ENCODE data around the gene PIM3.

The PIM3 gene

DNA sequence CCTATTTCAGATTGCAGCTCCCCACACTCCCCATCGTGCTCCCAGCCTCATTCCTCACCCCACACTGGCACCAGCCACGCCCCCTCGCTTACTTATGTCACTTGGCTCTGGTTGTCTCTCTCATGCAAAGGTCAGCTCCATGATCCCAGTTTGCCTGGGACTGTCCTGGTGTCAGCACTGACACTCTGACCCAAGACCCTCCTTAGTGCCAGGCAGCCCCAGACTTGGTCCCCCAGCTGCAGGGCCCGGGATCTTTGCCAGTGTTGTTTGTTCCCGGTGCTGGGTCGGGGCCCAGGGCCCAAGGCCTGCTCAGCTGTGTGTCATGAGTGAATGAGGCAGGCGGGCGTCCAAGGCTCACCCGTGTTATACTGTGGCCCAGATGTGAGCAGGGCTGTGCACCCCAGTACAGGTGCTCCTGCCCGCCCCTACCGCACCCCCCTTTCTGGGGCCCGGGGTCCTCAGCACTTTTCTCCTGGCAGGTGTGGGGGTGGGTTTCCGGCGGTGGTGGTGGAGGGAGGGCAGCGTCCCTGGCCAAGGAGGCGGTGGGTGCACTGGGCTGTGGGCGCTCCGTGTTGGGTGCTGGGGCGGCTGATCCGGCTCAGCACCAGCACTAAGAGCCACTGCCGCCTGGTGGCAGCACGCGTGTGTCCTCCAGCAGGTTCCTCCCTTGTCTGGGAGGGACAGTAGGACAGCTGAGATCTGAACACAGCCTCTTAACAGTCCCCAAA, 32.5 kb downstream of the PIM3 start:
- DNase-seq = peak; percentile 84

DNA sequence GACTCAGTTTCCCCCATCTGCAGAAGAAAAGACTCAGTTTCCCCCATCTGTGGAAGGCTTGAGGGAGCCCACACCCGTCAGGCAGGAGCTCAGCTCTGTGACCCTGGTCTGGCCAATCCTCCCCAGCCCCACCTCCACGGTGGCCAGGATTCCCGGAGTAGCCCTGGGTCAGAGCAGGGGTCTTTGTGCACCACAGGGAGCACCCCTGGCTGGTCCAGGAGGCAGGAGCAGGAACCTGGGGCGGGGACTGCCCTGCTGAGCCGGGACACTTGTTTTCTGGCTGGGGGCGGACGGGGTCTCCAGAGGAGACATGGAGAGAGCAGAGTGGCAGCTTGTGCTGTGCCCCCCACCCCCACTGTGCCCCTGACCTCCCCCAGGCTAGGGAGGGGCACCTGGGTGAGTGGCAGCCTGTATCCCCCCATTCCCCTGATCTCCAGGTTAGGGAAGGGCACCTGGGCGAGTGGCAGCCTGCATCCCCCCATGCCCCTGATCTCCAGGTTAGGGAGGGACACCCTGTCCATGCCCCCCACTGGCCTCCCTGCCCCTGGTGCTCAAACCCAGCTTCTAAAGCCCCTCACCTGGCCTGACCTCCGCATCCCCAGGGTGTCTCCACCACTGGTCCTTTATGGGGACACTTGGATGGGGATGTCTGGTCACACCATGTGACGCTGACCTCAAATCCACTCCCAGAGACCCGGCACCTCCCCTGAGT, 33.2 kb downstream of the PIM3 start:
- DNase-seq = no peak

DNA sequence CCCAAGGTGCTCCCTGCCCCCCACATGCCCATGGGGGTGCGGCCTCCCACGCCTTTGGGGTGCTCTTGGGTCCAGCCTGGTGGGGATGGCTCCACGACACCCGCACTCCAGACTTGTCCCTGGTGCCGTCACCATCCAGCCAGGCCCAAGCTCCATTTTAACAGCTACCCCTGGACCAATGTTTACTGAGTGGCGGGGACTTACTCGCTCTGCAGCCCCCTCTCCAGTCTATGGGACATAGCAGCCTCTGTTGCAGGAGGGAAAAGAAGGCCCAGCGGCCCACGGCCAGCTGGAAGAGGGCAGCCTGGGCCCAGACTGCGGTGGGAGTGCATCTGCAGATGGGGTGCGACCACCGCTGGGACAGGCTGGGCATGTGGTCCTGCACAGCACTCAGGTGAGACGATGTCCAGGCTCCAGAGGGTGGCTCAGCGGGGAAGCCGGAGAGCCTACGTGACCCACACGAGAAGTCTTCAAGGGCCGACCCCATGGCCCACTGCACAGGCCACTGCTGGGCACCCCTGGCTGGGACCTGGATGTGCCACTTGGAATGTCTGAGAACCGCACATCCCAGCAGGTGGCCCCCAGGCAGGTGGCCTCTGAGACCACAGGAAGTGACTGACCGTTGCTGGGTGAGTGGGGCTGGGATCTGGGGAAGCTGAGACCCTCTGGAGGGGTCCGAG, 33.9 kb downstream of the PIM3 start:
- no peak for DNase-seq

DNA sequence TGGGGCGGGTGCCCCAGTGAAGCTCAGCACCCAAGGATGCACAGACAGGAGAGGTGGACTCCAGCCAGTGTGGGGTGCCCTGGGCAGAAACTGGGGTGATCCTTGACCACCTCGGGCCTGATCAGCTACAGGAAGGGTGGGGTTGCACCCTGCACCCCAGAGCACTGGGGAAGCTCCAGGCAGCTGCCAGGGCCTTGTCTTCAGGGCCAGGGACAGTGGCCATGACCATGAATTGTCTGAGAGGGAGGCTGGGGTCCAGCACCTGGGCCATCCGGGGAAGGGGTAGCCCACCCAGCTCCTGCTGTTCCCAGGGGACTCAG, 34.4 kb downstream of the PIM3 start:
- DNase-seq = no peak

DNA sequence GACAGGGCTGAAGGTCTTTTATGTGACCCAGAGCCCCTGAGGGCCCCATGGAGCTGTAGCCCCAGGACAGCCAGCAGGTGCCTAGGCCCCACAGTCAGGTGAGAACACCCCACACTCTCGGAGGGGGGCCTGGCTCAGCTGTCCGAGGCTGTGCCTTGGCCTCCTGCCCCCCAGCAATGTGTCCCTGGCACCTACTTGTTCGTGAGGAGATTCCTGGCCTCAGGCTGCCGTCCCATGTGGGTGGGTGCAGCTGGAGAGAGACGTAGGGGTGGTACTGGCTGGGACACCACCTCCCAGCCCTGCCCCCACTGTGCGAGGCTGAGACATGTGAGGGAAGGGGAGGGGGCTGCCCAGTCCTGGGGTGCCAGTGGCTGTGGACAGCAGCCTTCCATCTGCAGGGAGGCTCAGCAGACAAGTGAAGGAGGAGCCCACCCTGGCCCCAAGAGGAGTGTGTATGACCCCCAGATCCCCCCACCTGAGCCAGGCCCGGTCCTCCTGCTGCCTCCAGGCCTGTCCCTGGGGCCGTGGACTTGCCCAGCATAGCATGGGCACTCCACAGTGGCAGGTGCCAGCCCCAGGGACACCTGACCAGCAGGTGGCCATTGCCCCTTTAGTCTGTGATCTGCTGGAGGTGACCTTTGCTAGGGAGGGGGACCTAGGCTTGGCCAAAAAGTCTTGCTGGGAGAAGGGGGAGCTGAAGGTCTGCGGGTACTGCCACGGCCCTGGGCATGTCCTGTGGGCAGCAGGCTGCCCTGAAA, 35.0 kb downstream of the PIM3 start:
- DNase-seq = no peak

DNA sequence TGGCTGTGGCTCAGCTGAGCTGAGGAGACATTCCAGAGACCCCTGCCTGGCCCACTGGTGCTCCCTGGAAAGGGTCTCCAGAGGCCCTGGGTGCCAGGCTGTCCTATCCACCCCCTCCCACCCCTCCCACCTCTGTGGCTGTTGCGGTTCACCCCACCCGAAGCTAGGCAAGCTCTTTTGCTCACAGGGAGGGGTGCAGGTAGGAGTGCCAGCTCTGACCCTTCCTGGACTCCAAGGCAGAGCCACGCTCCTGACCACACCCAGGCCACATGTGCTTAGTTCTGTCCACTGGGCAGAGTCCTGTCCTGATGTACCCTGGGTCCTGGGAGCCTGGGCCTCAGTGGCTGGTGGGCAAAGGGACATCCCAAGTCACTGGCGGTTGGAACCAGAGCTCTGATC, 35.5 kb downstream of the PIM3 start:
- no peak for DNase-seq

DNA sequence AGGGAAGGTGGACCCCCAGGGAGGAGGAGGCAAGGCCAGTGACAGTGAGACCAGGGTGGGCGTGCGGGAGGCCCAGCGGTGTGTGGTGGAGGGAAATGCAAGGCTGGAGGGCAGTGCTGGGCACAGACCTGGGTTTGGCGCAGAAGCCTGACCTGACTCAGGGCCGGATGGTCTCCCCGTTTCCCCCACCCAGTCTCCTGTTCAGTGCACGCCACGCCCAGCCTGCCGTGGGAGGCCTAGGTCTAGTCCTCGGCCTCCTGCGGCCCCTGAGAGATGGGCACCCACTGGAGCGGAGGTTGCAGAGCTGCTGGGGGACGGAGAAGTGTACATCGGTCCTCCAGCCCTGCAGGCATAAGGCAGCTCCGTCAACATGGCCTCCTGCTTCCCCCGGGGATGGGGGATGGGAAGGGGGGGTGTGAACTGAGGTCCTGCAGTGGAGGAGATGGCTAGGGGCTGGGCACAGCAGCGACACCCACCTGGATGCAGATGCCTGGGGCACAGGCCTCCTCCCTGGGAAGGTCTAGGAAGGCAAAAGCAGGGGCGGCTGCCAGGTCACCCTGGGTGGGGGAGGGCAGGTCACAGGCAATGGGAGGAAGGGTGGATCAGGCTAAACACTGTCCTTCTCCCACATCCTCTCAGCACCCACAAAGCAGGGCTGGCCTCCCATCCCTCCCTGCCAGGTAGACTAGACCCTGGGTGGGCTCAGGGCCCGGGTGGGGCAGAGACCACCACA, 36.1 kb downstream of the PIM3 start:
- no peak for DNase-seq

DNA sequence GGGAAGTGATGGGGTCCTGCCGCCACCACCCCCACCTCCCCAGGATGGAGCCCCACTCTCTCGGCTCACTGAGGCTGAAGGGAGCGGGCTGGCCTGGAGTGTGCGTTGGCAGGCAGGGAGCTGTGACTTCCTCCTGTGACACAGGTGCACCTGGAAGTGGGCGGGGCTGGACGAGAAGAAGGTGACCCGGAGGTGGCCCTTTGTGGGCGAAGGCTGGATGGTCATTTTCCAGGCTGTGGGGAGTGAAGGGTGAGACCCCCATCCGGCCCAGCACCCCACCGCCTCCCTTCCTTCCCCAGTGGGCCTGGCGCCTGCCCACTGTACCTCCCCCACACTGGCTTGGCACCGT, 36.7 kb downstream of the PIM3 start:
- DNase-seq = no peak

DNA sequence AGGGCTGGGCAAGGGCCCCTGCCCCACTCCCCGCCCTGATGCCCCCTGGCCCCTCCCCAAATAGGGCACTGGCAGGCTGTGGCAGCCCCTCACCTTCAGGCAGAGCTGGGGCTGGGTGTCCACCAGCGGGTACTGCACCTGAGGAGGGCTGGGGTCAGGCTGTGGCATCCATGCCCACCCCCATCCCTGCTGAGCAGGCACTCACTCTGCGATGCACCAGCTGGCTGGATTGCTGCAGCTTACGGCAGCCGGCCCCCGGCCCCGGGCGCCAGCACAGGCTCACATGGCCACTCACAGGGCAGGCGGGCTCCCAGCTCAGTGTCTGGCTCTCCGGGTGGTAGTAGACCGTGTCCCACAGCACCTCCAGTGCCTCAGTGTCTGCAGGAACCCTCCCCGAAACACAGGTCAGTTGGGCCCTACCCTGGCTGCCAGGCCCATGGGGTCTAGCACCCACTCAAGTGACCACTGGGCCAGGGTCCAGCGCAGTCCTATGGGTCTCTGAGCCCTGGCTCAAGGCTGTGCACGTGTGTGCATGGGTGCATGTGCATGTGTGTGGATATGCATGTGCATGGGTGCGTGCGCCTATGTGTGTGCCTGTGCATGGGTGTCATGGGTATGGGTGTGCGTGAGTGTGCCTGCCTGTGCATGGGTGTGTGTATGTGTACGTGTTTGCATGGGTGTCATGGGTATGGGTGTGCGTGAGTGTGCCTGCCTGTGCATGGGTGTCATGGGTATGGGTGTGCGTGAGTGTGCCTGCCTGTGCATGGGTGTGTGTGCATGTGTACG, 37.6 kb downstream of the PIM3 start:
- DNase-seq = no peak

DNA sequence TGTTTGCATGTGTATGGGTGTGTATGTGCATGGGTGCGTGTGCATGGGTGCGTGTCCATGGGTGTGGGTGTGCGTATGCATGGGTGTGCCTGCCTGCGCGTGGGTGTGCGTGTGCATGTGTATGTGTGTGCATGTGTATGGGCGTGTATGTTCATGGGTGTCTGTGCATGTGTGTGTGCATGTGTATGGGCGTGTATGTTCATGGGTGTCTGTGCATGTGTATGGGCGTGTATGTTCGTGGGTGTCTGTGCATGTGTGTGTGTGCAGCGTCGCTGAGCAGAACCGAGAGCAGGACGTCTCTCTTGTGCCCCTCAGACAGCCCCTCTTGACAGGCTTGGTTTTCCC, 38.1 kb downstream of the PIM3 start:
- DNase-seq = no peak

DNA sequence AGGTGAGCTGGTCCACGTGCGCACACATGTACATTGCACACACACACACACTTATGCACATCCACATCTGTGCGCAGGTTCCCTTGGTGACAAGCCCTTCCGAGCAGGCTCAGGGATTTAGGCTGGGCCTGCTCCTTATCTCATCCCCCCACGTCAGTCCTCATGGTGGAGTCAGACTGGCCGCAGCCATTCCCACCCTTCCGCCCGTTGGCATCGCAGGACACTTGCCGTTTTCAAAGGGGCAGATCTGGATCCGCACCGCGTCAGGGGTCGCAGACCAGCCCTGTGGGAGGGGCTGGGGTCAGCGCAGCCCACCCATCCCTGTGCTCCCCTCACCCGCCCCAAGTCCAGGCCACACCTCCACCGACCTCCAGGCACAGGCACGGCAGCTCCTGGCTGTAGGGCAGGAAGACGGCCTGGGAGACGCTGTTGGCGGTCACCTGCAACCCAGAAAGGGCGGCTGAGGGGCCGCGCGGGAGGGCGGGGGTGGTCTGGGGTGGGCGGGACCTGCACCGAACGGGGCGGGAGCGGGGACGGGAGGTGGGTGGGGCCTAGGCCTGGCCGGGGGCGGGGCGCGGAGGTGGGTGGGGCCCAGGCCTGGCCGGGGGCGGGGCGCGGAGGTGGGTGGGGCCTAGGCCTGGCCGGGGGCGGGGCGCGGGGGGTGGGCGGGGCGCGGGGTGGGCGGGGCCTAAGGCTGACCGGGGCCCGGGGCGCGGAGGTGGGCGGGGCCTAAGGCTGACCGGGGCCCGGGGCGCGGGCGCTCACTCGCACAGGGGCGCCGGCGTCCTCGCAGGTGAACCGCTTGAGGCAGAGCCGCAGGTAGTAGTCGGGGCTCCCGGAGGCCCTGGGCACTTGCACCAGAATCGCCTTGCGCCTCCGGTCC, 38.7 kb downstream of the PIM3 start:
- DNase-seq = no peak

DNA sequence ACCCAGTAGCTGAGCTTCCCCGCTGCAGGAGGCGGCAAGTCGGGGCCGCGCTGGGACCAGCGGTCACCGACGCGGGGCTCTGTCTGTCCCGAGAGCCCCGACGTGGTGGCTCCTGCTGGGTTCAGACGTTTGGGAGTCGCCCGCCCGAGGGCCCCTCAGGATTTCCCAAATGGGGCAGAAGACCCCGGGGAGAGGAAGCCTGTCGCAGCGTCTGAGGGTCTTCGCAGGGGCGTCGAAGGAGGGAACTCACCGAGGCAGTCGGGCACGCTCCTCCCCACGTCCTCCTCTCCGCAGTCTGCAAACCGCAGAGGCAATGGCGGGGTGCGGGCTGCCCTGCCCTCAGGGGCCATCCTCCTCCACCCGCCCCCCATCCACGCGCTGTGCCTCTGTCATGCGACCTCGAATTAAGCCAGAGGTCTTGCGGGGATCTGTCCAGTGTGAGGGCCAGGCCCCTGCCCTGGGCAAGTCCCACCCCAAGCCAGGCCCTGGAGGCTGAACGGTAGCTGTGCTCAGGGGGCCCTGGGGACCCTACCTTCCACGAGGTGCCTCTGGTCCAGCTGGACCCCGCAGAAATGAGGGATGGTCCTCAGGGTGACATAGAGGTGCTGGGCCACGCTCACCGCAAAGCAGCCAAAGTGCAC, 39.5 kb downstream of the PIM3 start:
- no peak for DNase-seq

DNA sequence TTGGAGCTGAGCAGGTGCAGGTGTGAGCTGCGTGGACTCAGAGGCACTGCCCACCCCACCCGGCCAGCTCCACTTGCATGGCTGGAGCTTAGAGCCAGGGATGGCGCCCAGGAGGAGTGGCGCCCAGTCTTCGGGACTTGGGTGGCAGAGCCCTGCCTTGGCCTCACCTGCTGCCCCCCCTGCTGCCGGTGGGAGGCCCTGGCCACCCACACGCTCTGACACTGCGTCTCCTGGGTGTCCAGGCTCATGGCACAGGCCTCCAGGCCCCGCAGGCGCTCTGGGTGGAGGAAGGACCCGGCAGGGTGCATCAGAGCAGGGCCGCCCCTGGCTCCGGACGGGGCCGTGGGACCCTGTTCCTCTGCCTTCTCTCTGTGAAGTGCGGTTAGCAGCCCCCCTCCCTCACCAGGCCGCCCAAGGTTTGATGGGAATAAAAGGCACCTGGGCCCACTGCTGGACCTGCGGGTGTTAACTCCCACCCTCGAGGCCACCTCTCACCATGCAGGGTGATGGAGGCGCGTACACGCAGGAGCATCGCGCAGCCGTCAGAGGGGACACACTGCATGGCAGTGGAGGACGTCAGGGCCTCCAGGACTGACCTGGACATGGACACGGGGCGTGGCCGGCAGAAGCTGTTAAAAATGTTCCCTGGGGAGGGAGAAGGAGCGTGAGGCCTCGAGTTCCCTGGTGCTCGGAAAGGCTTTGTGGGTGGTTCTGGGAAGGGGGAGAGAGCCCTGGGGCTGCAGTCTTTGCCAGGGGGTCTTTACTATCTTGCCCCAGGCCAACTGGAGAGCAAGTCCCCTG, 40.2 kb downstream of the PIM3 start:
- DNase-seq = no peak

DNA sequence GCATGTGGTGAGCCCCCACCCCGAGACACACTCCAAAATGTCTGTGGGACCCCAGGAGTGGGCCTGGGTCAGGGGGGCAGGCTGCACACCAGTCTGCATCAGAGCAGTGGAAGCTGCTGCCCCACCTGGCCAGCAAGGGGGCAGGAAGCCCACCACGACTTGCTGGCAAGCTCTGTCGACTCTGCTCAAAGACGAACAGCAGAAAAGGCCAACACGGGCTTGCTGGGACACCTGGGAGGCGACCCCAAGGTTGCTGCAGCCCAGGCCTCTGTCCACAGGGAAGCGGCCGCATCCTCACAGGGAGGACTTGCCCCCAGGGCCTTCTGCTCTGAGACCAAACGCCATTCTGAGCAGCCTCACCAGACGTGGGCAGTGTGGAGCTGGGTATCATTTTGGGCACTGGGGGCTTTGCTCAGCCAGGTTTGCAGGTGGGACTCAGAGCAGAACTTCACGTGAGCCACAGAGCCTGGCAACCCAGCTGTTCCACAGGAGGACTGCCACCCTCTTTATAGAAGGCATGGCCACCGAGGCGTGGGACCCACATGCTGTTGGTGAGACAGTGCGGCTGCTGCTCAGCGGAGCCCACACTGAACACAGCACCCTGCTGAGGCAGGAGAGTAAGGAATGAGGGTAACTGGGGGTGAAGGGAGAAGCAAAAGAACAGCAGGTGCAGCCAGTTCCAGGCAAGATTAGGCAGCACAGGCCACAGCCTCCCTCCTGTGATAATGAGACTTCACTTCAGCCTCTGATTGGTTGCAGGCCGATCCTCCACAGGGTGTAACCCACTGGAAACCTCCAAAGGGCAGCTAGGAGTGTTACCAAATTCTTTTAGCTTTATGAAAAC, 41.0 kb downstream of the PIM3 start:
- DNase-seq = no peak

DNA sequence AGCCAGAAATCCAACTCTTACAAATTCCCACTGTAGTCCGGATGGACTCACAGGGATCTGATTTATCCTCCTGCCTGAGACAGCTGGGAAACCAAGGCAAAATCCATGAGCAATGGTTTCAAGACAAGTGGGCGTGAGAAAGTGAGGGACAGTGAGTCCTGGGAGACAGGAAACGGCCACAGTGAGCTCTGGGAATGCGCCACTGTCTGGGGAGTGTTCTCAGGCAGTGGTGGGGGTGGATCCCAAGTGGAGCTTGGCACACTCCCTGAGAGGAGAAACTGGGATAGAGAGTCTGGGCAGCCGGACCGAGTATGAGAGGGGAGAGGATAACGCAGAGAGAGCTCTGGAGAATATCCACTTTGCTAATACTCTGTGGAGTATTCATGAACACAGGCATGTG, 42.2 kb downstream of the PIM3 start:
- DNase-seq = no peak

DNA sequence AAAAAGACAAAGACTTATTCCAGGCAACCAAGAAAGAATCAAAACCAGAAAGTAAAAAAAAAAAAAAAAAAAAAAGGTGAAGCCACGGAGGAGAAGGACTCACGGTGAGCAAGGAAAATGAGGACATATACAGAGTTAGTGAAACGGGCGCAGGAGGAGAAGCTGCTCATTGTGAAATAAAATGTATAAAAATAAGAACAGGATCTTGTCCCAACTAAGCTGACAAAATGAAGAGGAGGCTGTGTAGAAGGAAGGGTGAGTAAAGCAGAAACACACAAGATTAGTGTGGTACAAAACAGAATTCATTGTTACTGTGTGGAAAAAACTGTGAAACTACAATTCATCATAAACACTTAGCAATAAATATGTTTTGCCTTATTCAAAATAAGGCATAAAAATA, 44.3 kb downstream of the PIM3 start:
- no peak for DNase-seq

DNA sequence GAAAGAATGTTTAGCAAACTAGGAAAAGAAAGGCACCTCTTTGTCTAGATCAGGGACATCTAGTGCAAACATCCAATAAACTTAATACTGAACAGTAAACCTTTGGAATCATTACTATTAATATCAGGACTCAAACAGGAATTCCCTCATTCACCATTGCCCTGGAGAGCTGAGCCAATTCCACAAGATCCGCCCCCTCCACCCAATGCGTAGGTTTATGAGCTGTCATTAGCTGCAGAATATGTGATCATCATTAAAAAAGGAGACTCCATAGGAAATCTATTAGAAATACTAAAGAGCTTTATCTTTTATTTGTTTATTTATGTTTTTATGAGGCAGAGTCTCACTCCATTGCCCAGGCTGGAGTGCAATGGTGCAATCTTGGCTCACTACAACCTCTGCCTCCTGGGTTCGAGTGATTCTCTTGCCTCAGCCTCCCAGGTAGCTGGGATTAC, 46.5 kb downstream of the PIM3 start:
- DNase-seq = no peak

DNA sequence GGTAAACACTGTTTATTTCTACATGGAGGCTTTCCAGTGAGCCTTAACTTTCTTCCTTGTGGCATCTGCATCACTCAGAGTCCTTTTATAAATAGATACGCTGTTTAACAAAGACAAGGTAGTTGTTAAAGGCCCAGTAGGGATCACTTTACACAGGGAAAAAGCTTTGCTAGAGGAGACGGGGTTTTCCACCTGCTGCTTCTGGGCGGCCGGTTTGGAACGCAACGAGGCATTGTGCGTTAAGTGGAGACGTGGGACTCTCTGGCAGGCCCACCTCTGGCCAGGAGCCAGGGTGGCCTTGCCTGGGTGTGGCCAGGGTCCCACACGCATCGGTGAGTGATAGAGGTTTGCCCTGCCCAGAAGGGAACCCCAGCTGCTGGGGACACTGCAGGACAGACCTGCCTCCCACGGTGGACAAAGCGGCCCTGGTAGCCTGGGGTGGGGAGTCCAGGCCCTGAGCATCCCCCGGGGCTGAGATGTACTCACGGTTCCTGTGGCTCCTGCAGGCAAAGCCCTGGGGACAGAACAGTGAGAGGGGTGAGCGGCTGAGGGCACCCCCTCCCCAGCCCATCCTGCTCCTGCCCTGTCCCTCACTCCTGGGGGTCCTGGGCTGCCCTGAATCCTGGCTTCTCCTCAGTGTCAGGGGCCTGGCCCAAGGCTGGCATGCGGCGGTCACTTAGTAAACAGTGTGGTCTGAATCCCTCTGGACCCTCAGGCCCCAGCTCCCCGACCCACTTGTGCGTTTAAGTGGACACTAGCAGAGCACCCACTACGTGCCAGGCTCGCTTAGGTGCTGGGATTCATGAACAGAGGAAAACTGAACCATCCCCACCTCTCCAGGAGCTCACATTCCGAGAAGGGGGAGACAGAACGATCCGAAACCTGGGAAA, 47.8 kb downstream of the PIM3 start:
- no peak for DNase-seq

Measured in CD4-positive, alpha-beta T cell treated with Interleukin-6 for 4 hours (primary cell).